Measurements from ENCODE around the gene NELL1. TPM values are rescaled to one million over a fixed set of nuclear protein-coding genes. Genes with fewer than 3 reads are reported as not detected.

Gene NELL1
- total and polyA plus RNA-seq, 2 donors (not counting 3 experiments of a cell fraction or from before 2014, with no cell fraction given), result not detected

- no peak for DNase-seq (ENCODE audit: low read depth, low spot score)
- no peak overlapping the region for H3K27ac ChIP-seq (ENCODE audit: insufficient read depth, low read depth, low read length)
- H3K36me3 ChIP-seq (ENCODE audit: control insufficient read depth in 2 of 2, extremely low read depth in 1 of 2, insufficient read depth in 2 of 2, low read length in 2 of 2), result no peaks in the 10 kb centered on the region
- dilution Hi-C loops (cut with MboI; ENCODE audit: extremely low pct_ligation_motif_present, low sequenced_read_pairs), result no loop called here
- ChIA-PET CTCF (no interaction called here), POLR2A (no interaction called here)
- no peak overlapping the region for H2AFZ ChIP-seq (ENCODE audit: low read depth, low read length)
- H3K9me3 ChIP-seq (replicated peaks; ENCODE audit: control insufficient read depth, insufficient read depth, low read length), result no peaks in the 10 kb centered on the region
- H3K27me3 ChIP-seq (ENCODE audit: control insufficient read depth in 2 of 2, insufficient read depth in 2 of 2, low read length in 2 of 2), result no peaks in the 10 kb centered on the region
- no peak for FAIRE-seq
- intact Hi-C loops (cut with micrococcal nuclease), result no loop called here
- TF ChIP-seq FOS (IDR thresholded peaks at IDR 0.05; ENCODE audit: borderline replicate concordance, insufficient read depth, low read length), result no peak
- TF ChIP-seq CTCF (IDR thresholded peaks at IDR 0.05; ENCODE audit: extremely low read depth in 1 of 2, insufficient read depth in 1 of 2, low read depth in 1 of 2, low read length in 2 of 2), result no peak
- TF ChIP-seq POLR2AphosphoS5 (IDR thresholded peaks at IDR 0.05; ENCODE audit: insufficient read depth, low read depth, low read length), result no peak
- TF ChIP-seq MYC (IDR thresholded peaks at IDR 0.05; ENCODE audit: low read depth, low read length), result no peak
- TF ChIP-seq GATA2 (IDR thresholded peaks at IDR 0.05; ENCODE audit: insufficient read depth, insufficient read length, low read depth, low read length), result no peak
- no peak for TF ChIP-seq MAX (IDR thresholded peaks at IDR 0.05; ENCODE audit: insufficient read depth, insufficient read length)
- no peak for TF ChIP-seq EZH2 (IDR thresholded peaks at IDR 0.05; ENCODE audit: borderline replicate concordance, low read depth, low read length, severe bottlenecking)
- no peak for TF ChIP-seq JUN (IDR thresholded peaks at IDR 0.05; ENCODE audit: borderline replicate concordance, insufficient read depth, insufficient read length, low read depth)
- TF ChIP-seq POLR2A (IDR thresholded peaks at IDR 0.05; ENCODE audit: low read depth, low read length), result no peak
- H3K9me1 ChIP-seq (replicated peaks; ENCODE audit: control insufficient read depth, extremely low read depth, insufficient read depth, low read length), result no peaks in the 10 kb centered on the region
- no peaks in the 10 kb centered on the region for H4K20me1 ChIP-seq (replicated peaks; ENCODE audit: control insufficient read depth, extremely low read depth, insufficient read depth, low read length)
- no peaks in the 10 kb centered on the region for H3K4me1 ChIP-seq (ENCODE audit: control insufficient read depth, extremely low read depth, insufficient read depth, low read length)
- H3K9ac ChIP-seq (replicated peaks; ENCODE audit: extremely low read depth, insufficient read depth, low read length), result no peak overlapping the region
- no peak overlapping the region for H3K4me2 ChIP-seq (ENCODE audit: insufficient read depth, low read length)
- H3K79me2 ChIP-seq (ENCODE audit: control insufficient read depth, insufficient read depth, low read length), result no peaks in the 10 kb centered on the region
- no TSS peak for BruUV-seq (replicated peaks)
- H3K4me3 ChIP-seq (replicated peaks in 1 of 3; ENCODE audit: insufficient read depth in 1 of 3, low read depth in 1 of 3, low read length in 3 of 3), result no peak overlapping the region
Measured at GRCh38 chr11:20931029-20931428, 261.6 kb downstream of the NELL1 start.

Data from endothelial cell of umbilical vein (primary cell).